ENCODE data around the gene SGPL1.

DNA sequence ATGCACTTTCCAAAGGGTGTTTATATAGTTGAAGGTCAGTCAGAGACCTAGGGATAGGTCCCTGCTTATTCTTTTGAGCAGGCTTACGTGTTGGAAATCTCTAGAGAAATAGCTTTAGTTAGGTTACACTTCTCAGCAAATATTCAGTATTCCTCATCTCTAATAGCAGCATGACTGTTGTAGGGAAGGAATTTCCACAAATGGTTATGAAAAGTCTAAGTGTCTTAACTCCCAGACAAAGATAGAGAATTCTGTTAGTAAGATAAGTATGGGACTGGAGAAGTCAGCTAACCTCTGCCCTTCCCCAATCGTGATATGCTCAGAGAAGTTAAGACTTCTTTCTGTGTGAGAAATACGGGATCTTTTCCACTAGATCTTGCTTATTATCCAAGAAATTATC is 16.5 kb downstream of the SGPL1 start:
- no peak for TF ChIP-seq EZH2 (IDR thresholded peaks at IDR 0.05; ENCODE audit: low read length)
- no peak for TF ChIP-seq CTCF (optimal IDR thresholded peaks at IDR 0.05 in 1 of 3, IDR thresholded peaks at IDR 0.05 in 1 of 3, conservative IDR thresholded peaks at IDR 0.05 in 1 of 3; ENCODE audit: extremely low read depth in 1 of 3, insufficient read depth in 2 of 3, low read length in 3 of 3)
